Retinal pigment epithelial cell (primary cell): ENCODE measurements around the gene MARVELD2.
A peak's percentile ranks its signal among the peaks of the same experiment; 100 is the strongest.

Experiments used
- DNase-seq: peaks from one replicate; pipeline ENCODE4 v3.0.0-alpha.2; 2010; ENCODE audit warnings: low read depth
- H3K4me3 ChIP-seq: 2 replicates; pipeline ENCODE4 v1.5.1; 2011; ENCODE audit warnings: mild to moderate bottlenecking, low read length, control low read depth, moderate library complexity
- CTCF ChIP-seq: conservative IDR thresholded peaks from 2 replicates; pipeline ENCODE4 v1.5.1; 2011; ENCODE audit warnings: low read depth, low read length, control low read depth, inconsistent platforms

MARVELD2 gene

GRCh38 chr5:69492923-69493395, 78.0 kb downstream of the MARVELD2 start:
- peak overlapping the region; percentile 73 for H3K4me3 ChIP-seq
- no peak for DNase-seq
- no peak for TF ChIP-seq CTCF

- TF ChIP-seq CTCF = no peak
- DNase-seq = no peak
- H3K4me3 ChIP-seq = peak overlapping the region; percentile 73
These were observed 78.6 kb downstream of the MARVELD2 start for GRCh38 chr5:69493396-69494133.
